Hepatocyte (in vitro differentiated cells): ENCODE data around the gene EEF1A2.

Experiments used
- EZH2 ChIP-seq: fragments of 200-600 bp; sonication (generic); IDR thresholded peaks from 2 replicates; pipeline ENCODE4 v1.6.1; 2016; ENCODE audit warnings: antibody characterized with exemption, mild to moderate bottlenecking, borderline replicate concordance
- TF ChIP-seq, protein P1 (sequence below): fragments of 200-600 bp; sonication (generic); IDR thresholded peaks from 2 replicates; pipeline ENCODE4 v1.5.1; 2016; ENCODE audit warnings: antibody characterized with exemption, mild to moderate bottlenecking; ENCODE audit not compliant: poor library complexity

DNA sequence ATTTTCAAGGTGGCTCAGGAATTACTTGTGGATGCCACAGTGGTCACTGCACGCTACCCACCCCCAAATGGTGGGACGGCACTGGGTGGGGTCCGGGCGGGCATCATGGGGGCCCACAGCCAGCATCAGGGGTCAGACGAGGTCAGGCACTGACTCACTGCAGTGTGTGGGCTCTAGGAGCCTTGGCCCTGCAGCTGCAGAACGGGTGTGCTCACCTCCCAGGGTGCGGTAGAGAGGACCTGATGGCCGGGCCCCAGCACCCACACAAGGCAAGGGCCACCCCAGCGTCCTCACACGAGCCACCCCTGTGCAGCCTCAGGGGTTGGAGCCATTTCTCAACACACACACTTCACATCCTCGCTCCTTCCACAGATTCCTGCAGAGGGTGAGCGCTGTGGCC is 60.8 kb downstream of the EEF1A2 start:
- TF ChIP-seq, protein P1, sequence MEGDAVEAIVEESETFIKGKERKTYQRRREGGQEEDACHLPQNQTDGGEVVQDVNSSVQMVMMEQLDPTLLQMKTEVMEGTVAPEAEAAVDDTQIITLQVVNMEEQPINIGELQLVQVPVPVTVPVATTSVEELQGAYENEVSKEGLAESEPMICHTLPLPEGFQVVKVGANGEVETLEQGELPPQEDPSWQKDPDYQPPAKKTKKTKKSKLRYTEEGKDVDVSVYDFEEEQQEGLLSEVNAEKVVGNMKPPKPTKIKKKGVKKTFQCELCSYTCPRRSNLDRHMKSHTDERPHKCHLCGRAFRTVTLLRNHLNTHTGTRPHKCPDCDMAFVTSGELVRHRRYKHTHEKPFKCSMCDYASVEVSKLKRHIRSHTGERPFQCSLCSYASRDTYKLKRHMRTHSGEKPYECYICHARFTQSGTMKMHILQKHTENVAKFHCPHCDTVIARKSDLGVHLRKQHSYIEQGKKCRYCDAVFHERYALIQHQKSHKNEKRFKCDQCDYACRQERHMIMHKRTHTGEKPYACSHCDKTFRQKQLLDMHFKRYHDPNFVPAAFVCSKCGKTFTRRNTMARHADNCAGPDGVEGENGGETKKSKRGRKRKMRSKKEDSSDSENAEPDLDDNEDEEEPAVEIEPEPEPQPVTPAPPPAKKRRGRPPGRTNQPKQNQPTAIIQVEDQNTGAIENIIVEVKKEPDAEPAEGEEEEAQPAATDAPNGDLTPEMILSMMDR, result no peak
- TF ChIP-seq EZH2, result no peak
